Fibroblast of lung (primary cell): ENCODE data around the gene CD276.

Experiments
- CTCF ChIP-seq, 2 donors: IDR thresholded peaks in 1 of 2; conservative IDR thresholded peaks in 1 of 2; 1 replicate in 1 of 2; 2 replicates in 1 of 2; pipeline ENCODE4 v1.5.1; 2011 to 2012; ENCODE audit warnings: low read length in 2 of 2, control low read depth in 1 of 2, inconsistent platforms in 1 of 2, low read depth in 1 of 2, mild to moderate bottlenecking in 1 of 2
- EZH2 ChIP-seq: IDR thresholded peaks from 2 replicates; pipeline ENCODE4 v1.5.1; 2012; ENCODE audit warnings: low read length, control low read depth, mild to moderate bottlenecking; ENCODE audit errors: missing control alignments

- TF ChIP-seq CTCF (conservative IDR thresholded peaks at IDR 0.05 in 1 of 2, IDR thresholded peaks at IDR 0.05 in 1 of 2; ENCODE audit: low read depth in 1 of 2, low read length in 2 of 2) (no peak), EZH2 (no peak)
These were observed 635 bp downstream of the CD276 start for GRCh38 chr15:73684581-73685455.
